Astrocyte of the spinal cord (primary cell): ENCODE results near the gene IFT52.

Source experiments
- DNase-seq: peaks from one replicate; pipeline ENCODE4 v3.0.0; 2011; ENCODE audit warnings: low read depth, low spot score
- H3K4me3 ChIP-seq: 2 replicates; pipeline ENCODE4 v1.5.1; 2011; ENCODE audit warnings: low read depth, mild to moderate bottlenecking, low read length, moderate library complexity
- in situ Hi-C: cut with HindIII; loops from 2 replicates; pipeline ENCODE4 v1.10.0; 2017; ENCODE audit warnings: low sequenced_read_pairs
- TF ChIP-seq, protein P1 (sequence below): IDR thresholded peaks from 2 replicates; pipeline ENCODE4 v1.5.1; 2012; ENCODE audit warnings: low read depth, mild to moderate bottlenecking, low read length, inconsistent platforms

The IFT52 gene

DNA sequence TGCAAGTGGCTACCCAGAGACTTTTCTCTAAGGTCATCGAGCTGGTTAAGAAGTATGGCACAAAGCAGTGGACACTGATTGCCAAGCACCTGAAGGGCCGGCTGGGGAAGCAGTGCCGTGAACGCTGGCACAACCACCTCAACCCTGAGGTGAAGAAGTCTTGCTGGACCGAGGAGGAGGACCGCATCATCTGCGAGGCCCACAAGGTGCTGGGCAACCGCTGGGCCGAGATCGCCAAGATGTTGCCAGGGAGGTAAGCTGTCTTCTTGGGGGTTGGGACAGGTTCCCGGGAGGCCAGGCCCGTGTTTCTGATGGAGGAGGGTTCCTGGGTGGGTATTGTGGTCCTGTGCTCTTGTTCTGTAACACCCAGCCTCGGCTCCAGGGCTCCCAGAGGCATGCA, 96.1 kb downstream of the IFT52 start:
- TF ChIP-seq, protein P1, sequence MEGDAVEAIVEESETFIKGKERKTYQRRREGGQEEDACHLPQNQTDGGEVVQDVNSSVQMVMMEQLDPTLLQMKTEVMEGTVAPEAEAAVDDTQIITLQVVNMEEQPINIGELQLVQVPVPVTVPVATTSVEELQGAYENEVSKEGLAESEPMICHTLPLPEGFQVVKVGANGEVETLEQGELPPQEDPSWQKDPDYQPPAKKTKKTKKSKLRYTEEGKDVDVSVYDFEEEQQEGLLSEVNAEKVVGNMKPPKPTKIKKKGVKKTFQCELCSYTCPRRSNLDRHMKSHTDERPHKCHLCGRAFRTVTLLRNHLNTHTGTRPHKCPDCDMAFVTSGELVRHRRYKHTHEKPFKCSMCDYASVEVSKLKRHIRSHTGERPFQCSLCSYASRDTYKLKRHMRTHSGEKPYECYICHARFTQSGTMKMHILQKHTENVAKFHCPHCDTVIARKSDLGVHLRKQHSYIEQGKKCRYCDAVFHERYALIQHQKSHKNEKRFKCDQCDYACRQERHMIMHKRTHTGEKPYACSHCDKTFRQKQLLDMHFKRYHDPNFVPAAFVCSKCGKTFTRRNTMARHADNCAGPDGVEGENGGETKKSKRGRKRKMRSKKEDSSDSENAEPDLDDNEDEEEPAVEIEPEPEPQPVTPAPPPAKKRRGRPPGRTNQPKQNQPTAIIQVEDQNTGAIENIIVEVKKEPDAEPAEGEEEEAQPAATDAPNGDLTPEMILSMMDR, result no peak
- in situ Hi-C loops, result no loop called here
- no peak overlapping the region for H3K4me3 ChIP-seq
- no peak for DNase-seq

DNA sequence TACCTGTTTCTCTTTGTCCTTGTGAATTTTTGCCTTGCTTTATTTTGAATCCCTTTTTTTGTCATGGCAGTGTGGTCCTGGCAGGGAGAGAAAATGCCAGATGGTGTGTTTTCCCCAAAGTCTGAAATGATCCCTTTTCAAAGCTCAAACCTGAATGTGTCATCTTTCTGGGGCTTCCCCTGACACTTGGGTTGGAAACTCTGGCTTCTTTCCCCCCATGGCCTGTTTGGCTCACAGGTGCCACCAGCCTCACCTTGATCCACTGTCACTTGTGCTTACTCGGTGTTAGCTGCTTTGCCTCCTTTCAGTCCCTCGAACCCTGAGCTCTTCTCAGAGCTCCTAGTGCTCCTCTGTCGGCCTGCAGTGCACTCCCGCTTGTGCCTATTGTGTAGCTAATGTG, 98.4 kb downstream of the IFT52 start:
- DNase-seq, result no peak
- TF ChIP-seq, protein P1, result no peak
- H3K4me3 ChIP-seq, result no peak overlapping the region
- in situ Hi-C loops, result no loop called here

DNA sequence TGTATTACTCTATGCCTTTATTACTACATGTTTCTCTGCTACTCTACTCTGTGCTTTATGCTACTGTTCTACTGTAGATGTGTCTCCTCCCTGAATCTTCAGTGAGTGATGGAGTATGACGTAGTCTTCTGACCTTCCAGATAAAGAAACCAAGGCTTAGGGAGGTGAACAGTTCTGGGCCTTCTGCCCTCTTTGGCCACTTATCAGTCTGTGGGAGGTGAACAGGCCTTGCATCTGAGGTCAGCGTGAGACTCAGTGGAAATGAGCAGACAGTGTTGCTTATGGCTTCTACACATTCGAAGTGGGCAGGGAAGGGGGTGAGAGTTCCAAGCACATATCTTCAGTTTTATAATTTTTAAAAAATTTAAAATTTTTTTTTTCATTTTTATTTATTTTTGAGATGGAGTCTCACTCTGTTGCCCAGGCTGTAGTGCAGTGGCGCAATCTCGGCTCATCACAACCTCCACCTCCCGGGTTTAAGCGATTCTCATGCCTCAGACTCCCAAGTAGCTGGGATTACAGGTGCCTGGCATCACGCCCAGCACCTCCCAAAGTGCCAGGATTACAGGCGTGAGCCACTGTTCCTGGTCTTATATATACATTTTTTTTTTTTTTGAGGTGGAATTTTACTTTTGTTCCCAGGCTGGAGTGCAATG, 100.3 kb downstream of the IFT52 start:
- TF ChIP-seq, protein P1, result no peak
- no peak for DNase-seq
- in situ Hi-C loops, result no loop called here
- no peak overlapping the region for H3K4me3 ChIP-seq

DNA sequence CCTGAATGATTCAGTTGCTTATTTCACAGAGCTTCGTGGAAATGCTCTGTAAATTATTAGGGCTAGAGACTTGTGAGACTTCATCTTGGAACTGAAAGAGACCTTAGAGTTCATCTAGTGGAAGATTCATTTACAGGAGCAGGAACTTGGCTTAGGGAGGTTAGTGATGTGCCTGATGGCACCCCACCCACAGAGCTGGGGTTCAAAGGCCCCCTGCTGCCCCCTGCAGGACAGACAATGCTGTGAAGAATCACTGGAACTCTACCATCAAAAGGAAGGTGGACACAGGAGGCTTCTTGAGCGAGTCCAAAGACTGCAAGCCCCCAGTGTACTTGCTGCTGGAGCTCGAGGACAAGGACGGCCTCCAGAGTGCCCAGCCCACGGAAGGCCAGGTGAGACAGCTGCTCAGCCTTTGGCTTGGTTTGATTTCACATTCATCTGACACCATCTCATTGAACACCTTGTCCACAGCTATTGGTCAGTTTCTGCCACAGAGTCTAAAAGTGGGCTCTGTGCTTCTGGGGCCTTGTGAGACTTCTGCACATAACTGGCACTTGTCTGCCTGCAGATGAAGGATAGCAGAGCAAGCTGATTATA, 101.3 kb downstream of the IFT52 start:
- peak; percentile 25 for DNase-seq
- H3K4me3 ChIP-seq, result no peak overlapping the region
- in situ Hi-C loops, result no loop called here
- TF ChIP-seq, protein P1, result peak; percentile 70

DNA sequence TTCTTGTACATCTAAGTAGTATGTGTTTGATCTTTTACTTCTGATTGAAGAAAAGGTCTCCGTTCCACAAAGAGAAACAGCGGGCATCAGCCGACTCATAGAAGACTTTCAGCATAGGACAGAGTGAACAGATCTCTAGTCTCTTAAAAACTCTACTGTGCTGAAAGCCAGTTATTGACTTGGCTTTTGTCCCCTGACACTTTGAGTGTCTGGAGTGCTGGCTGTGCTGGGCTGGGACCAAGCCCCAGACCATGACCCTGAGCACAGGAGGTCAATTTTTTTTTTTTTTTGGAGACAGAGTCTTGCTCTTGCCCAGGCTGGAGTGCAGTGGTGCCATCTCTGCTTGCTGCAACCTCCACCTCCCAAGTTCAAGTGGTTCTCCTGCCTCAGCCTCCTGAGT, 104.0 kb downstream of the IFT52 start:
- no peak for DNase-seq
- TF ChIP-seq, protein P1, result no peak
- in situ Hi-C loops, result no loop called here
- H3K4me3 ChIP-seq, result no peak overlapping the region

DNA sequence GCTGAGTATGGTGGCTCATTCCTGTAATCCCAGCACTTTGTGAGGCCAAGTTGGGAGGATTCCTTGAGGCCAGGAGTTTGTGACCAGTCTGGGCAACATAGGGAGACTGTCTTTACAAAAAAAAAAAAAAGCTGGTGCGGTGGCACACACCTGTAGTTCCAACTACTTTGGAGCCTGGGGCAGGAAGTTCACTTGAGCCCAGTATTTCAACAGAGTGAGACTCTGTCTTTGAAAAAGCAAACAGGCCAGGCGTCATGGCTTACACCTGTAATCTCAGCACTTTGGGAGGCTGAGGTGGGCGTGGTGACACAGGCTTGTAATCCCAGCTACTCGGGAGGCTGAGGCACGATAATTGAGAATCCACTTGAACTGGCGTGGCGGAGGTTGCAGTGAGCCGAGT, 104.8 kb downstream of the IFT52 start:
- DNase-seq, result no peak
- TF ChIP-seq, protein P1, result no peak
- H3K4me3 ChIP-seq, result no peak overlapping the region
- in situ Hi-C loops, result no loop called here
